Measurements from ENCODE around the gene PITPNB. TPM values are rescaled to one million over a fixed set of nuclear protein-coding genes. Genes with fewer than 3 reads are reported as not detected.

PITPNB gene
- total and polyA plus RNA-seq, 2 of the 13 experiments (the other 11 are each of a cell fraction or from before 2014, with no cell fraction given), result 17.0 to 30.1 TPM

DNA sequence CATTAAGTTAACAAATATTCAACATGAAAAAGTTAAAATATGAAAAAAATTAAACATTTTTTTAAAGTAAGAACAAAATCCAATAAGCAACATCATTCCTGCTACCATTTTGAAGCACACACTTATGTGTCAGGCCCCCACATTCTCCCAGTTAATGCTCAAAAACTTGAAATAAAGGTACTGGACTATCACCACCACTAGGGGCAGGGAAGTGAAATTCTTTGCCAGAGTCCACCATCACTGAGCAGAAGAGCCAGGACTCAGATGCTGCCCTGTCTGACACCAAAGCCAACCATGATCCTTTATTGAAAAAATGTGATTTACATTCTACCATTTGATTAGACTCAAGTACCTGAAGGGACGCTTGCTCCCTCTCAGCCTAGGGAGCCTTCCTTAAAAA lies 39.1 kb downstream of the PITPNB start (continued):
- TF ChIP-seq HNF4G (IDR thresholded peaks at IDR 0.05; ENCODE audit: borderline replicate concordance, low read depth, low read length) (no peak), HNF4G (CRISPR knock-in tag; IDR thresholded peaks at IDR 0.05; ENCODE audit: borderline replicate concordance, low read depth) (no peak), RELA (CRISPR knock-in tag; IDR thresholded peaks at IDR 0.05) (no peak), ZEB1 (IDR thresholded peaks at IDR 0.05; ENCODE audit: insufficient replicate concordance, low read depth) (no peak), ZFP82 (CRISPR knock-in tag; IDR thresholded peaks at IDR 0.05; ENCODE audit: borderline replicate concordance) (no peak), STAG1 (CRISPR knock-in tag; IDR thresholded peaks at IDR 0.05) (peak; percentile 16; the same call in 1 of the 2 replicates), XRCC5 (optimal IDR thresholded peaks at IDR 0.05; ENCODE audit: low read length) (peak; percentile 26), CC2D1A (CRISPR knock-in tag; IDR thresholded peaks at IDR 0.05) (no peak), SKIL (CRISPR knock-in tag; IDR thresholded peaks at IDR 0.05; ENCODE audit: borderline replicate concordance) (no peak), ZNF687 (CRISPR knock-in tag; IDR thresholded peaks at IDR 0.05) (no peak)
- TF ChIP-seq, protein P1, sequence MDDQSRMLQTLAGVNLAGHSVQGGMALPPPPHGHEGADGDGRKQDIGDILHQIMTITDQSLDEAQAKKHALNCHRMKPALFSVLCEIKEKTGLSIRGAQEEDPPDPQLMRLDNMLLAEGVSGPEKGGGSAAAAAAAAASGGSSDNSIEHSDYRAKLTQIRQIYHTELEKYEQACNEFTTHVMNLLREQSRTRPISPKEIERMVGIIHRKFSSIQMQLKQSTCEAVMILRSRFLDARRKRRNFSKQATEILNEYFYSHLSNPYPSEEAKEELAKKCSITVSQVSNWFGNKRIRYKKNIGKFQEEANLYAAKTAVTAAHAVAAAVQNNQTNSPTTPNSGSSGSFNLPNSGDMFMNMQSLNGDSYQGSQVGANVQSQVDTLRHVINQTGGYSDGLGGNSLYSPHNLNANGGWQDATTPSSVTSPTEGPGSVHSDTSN (CRISPR knock-in tag; IDR thresholded peaks at IDR 0.05; ENCODE audit: borderline replicate concordance), result no peak
